Activated CD4-positive, alpha-beta T cell treated with anti-CD3 and anti-CD28 coated beads for 4 hours (primary cell): ENCODE results near the gene GJC2.
"Not testable (repeated sequence)": the region's sequence is repeated elsewhere in the genome, so short reads cannot be mapped to it uniquely, and the experiment has no call there.

Source experiments
- DNase-seq, 2 donors: peaks; one replicate each; pipeline ENCODE4 v3.0.0-alpha.2; 2020

The GJC2 gene

GRCh38 chr1:228159008-228159665 is 9.4 kb downstream of the GJC2 start:
- DNase-seq, result no peak

- DNase-seq, result no peak
Observed at GRCh38 chr1:228160201-228160761, 10.6 kb downstream of the GJC2 start.

GRCh38 chr1:228161362-228161761 is 11.6 kb downstream of the GJC2 start:
- DNase-seq, result no peak

DNA sequence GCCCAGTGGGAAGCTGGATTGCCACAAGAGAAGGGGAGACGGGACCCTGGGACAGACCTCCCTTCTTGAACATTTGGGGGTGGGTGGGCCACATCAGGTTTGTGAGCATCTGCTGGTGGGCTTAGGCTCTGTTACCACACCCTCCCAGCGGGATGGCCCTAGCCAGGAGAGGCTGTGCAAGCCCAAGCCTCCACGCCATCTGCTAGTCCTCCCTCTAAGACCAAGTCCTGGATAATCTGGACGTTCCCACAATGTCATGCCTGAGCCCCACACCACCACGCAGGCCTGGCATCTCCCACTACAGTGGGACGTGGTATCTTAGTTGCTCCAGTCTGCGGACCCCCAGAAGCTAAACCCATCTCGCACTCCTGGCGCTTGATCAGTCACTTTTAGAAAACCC is 12.1 kb downstream of the GJC2 start:
- no peak for DNase-seq

DNA sequence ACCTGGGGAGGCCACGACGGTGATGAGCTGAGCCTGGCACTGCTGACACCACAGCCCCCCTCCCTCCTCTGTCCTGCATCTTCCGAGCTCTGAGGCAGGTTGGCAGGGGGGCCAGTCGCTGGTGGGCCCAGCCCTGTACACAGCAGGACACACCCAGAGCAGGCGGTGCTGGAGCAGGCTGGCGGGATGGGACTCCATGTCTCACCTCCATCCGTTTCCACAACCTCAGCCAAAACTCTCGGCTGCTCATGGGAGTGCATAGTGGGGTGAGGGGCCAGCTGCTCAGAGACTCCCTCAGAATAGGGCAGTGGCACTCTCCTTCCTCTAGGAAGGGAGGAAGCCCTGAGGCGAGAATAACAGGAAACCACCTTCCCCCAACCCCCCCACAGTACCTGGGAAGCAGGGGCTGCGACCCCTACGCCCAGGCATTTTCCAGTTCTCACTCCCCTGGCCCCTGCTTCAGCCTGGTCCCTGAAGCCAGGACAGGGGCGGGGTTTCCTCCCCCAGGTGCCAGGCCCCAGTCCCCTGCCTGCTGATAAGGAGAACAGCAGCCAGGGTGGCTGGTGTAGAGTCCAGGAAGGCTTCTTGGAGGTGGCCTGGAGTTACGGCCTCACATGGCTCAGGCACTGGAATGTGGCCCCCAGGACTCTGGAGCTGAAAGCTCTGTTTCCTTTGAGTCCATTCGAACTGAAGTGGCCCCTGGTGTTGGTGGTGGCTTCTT is 12.7 kb downstream of the GJC2 start:
- no peak for DNase-seq

DNA sequence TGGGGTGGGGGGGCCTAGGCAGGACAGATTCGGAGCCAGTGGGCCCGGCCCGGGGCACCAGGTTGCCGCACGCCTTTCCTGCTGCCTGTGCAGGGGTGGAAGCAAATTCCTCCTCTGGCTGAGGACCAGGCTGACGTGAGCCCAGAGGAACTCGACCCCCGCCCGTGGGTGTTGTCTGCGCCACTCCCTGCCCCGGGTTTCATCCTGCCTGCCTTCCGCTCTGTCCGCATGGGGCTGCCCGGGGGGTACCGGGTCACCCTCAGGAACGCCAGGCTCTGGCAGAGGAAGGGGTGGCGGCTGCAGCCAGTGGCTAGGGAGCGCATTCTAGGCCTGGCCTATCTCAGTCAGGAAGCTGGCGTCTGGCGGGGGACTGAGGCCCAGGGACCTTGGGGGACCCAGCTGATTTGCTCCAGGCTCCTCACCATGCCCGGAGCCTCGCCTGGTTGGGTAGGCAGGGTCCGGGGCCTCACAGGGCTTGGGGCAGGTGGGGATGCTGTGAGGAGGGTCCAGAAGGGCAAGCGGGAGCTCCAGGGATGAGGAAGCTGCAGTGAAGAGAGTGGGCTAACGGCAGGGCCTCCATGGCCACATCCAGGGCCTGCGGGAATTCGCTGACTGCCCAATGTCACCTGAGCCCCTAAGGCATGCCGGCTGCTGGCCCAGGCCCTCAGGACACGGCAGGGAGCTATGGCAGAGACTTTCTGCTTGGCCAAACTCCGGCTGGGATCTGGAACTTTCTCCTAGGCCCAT is 13.4 kb downstream of the GJC2 start:
- DNase-seq, result no peak

DNA sequence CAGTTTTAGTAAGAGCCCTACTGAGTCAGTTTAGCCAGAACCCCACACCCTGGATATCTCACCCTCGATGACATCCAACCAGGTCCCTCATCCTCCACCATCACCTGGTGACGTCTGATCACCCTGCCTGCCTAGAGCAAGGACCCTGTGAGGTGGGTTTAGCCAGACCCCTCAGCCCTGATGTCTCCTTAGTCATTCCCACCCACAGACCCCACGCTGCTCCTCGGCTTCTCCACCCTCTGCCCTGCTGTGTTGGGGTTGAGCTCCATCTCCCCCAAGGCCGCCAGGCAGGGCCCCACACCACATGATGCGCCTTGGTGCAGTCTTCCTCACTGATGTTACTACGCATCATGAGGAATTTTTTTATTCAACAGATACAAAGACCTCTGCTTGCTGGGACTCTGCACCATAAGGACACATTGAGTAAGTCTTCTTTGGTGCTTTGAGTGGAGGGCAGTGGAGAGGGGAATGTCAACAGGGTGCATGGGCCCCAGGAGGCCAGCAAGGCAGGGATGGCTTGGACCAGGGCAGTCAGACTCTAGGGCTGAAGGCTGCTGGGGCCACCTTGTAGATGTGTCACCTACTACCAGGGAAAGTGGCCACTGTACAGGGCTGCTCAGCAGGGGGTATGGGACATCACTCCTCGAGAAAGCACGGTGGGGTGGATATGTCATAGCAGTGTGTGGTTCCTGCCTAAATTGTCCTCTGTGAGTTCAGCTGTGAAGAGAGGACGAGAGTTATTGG is 14.2 kb downstream of the GJC2 start:
- no peak for DNase-seq

DNA sequence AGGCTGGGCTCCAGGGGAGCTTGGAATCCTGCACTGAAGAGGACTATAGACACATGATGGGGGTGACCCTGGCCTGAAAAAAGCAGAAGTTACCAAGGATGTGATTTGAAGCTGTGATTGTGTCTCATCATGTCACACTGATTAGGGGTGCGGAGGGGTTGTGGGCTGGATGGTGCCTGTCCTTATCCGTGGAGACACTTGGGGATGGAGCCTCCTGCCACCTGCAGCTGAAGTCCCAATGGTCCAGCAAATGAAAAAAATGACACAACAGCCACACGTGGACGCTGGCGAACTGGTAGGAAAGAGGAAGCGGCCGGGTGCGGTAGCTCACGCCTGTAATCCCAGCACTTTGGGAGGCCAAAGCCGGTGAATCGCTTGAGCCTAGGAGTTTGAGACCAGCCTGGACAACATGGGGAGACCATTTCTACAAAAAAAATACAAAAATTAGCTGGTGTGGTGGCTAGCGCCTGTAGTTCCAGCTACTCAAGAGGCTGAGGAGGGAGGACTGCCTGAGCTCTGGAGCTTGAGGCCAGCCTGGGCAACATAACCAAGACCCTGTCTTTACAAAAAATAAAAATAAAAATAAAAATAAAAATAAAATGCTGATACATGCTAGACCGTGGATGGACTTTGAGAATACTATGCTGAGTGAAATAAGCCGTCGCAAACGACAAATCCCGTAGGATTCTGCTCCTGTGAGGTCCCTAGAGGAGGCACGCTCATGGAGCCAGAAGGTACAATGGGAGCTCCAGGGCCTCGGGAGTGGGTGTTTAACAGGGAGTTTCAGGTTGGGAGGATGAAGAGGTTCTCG is 15.0 kb downstream of the GJC2 start:
- DNase-seq, result no peak

DNA sequence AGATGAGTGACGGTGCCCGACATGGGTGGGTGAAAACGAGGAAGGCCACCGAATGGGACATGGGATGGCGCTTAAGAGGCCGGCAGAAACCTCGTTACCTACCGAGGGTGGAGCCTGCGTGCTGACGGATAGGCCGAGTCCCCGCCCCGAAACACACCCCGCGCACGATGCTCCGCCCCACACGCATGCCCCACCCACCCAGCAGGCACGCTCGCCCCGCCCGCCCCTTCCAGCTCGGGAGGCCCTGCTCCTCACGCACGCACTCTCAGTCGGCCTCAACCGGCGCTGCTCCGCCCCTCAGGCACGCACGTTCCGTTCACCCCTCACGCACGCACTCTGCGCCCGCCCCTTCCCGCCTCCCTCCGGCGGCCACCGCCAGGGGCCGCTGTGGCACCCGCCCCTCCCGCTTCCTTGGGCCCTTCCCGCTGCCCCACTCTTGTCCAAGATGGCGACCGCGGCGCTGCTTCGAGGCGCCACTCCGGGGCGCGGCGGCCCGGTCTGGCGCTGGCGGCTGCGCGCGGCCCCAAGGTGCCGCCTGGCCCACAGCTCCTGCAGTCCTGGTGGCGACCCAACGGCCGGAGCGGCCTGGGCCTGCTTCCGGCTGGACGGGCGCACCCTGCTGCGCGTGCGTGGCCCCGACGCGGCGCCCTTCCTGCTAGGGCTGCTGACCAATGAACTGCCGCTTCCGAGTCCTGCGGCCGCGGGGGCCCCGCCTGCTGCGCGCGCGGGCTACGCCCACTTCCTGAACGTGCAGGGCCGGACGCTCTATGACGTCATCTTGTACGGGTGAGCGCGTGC is 15.8 kb downstream of the GJC2 start, which contains the start of gene IBA57:
IBA57 (plus strand) TSS at position 433 of the 798 bp plus-strand sequence; CDS start at position 446, 13 bp downstream.
- peak; percentile 99 to 100 for DNase-seq

DNA sequence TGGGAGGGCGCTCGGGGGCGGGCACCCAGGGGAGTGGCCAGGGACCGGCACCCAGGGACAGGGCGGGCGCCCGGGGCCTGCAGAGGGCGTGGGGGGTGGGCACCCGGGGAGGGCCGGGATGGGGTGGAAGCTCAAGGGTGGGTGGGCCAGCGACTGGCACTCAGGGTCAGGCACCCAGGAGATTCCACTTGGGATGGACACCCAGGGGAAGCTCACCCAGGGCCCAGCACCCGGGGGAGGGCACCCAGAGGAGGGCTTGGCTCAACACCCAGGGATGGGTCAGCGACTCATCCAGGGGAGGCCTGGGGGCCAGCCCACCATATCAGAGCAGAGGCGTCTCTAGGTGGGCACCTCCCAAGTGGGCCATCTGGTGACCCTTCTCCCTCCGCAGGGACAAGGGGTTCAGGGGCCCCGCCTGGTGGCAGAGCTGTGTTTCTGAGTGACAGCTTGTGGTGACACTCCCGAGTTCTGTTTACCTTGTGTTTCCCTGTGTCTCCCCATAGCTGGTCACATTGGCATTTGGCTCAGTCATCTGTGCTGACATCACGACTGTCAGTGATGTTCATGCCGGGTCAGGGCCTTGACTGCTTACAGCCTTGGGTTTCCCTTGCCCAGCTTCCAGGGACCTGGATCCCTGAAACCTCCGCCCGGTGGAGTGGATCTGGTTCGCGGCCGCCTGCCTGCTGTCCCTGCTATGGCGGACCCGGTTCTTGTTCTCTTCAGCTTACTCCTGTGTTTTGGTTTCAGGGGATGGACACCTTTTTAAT is 16.6 kb downstream of the GJC2 start:
- peak; percentile 55 to 58 for DNase-seq

DNA sequence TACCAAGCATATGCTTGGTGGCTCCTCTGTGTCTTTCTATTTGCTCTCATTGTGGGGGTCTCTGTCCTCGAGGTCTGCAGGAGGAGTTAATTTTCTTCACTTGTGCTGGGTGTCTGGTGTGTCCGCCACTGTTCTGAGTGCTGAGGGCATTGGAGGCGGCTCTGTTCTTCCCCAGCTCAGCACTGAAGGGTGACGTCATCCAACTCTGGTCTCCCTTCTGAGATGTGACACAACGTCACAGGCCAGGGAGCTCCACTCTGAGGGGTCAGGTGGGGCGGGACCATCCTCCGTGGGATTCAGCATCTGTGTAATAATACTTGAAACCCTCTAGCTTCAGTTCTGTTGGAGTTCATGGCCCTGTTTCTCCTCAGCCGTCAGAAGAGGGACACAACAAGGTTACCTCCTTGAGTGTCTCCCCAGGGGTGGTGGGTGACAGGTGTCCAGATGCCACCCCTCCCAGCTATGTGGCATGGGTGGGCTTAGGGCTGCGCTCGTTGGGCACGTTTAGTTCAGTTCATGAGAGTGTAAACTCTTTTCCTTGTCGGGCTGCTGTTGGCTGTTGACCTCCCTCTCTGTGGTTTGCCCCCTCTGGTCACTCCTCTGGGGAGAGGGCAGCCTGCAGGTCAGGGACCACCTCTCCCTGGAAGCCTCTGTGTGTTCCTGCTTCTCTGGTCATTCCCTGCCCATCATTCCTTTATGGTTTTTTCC is 19.0 kb downstream of the GJC2 start:
- no peak for DNase-seq

- DNase-seq, result no peak
Observed at GRCh38 chr1:228169345-228169744, 19.6 kb downstream of the GJC2 start.

GRCh38 chr1:228170666-228171065 is 20.9 kb downstream of the GJC2 start:
- DNase-seq, result no peak

DNA sequence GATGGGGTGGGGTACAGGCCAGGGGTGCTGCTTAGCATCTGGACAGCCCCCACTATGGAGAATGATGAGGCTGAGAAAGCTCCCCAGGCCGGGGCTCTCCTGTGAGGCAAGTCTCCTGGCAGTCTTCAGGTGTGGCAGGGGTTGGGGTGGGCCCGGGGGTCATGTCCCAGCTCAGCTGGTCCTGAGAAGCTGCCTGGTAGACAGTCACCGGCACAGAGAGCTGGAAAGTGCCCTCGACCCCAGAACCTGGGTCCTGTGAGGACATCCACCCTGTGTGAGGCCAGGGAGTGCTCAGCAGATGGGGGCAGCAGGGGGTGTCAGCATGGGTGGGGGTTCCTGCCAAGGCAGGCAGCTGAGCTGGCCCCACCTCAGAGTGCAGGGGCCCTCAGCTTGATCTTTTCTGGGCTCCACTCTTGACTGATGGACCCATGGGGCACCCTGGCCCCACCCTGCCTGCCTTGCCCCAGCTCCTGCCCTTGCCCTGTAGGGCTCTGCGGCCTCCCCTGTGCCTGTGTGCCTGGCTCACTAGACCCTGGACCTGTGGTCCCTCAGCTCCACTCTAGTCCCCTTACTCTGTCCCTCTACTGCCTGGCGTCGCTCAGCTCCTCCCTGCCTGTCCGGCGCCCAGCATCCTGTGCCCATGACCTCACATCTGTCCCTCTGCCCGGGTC is 21.6 kb downstream of the GJC2 start:
- DNase-seq, result no peak

GRCh38 chr1:228172591-228173527 is 23.1 kb downstream of the GJC2 start:
- DNase-seq, result no peak

DNA sequence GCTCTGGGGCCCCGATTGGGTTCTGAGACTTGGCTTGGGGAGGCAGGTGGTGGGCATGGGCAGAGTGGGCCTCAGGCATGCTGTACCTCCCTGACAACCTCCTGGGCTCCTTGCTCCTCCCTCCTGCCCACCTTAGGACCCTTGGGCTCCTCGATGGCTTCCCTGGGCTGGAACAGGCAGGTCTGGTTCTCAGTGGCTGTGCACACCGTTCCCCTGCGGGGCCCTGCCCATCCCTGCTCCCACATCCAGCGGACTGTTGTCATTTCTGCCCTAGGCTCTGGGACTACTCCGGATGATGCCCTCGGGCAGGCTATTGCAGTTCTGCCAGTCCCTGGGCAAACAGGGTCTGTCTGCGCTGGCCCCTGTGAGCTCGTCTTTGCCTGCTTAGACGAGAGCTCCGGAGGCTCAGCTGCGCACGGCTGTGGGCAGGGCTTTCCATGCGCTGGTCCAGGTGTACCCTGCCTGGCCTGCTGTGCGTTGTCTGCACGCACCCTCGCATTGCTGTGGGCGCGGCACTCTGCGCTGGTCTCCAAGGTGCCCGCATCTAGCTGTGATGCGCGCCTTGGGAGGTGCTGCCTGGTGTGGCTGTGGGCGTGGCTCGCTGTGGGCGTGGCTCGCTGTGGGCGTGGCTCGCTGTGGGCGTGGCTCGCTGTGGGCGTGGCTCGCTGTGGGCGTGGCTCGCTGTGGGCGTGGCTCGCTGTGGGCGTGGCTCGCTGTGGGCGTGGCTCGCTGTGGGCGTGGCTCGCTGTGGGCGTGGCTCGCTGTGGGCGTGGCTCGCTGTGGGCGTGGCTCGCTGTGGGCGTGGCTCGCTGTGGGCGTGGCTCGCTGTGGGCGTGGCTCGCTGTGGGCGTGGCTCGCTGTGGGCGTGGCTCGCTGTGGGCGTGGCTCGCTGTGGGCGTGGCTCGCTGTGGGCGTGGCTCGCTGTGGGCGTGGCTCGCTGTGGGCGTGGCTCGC is 24.1 kb downstream of the GJC2 start:
- not testable (repeated sequence) for DNase-seq
